Activated naive CD4-positive, alpha-beta T cell (primary cell): ENCODE measurements around the gene PRSS12.
"Not testable (repeated sequence)": the region's sequence is repeated elsewhere in the genome, so short reads cannot be mapped to it uniquely, and the experiment has no call there.

Source experiments
- DNase-seq, 4 experiments: peaks; one replicate each; lab custom pipeline; 2025; lab: John Stamatoyannopoulos, UW

Gene PRSS12

GRCh38 chr4:118318931-118319330 lies 33.9 kb downstream of the PRSS12 start:
- no peak for DNase-seq

- DNase-seq = no peak
Observed at GRCh38 chr4:118317691-118318090, 35.1 kb downstream of the PRSS12 start.

DNA sequence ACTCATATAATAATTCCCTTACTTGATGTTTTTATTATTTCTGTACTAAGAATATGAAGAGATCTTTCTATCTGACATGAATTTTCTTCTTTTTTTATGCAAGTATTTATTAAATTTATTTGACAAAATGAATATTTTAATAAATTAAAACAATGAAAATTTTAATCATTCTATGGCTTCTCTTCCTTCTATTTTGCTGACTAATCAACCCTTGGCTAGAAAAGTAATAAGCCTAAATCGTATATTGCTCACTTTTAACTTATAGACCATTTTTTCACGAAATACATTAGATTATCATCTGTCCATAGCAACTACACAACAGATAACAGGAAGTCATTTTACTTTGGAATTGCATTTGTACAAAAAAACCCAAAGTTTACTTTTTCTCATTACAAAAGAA lies 38.6 kb downstream of the PRSS12 start:
- no peak for DNase-seq

DNA sequence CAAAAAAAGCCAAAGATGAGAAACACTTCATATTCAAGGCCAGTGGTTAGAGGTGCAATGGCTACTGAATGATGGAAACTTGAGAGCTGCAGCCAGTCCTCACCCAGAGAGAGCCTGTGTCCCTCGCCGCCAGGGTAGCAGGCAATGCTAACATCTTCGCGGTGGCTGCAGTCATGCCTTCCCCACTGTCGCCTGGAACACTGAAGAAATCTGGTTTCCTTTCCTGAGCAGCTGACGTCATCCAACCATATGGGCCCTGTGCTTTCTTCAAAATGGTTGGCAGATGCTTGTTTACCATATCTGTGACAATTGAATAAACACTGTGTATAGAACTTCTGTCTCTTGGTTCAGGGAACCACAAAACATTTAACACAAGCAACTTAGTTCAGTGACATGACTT lies 39.7 kb downstream of the PRSS12 start:
- no peak for DNase-seq

DNA sequence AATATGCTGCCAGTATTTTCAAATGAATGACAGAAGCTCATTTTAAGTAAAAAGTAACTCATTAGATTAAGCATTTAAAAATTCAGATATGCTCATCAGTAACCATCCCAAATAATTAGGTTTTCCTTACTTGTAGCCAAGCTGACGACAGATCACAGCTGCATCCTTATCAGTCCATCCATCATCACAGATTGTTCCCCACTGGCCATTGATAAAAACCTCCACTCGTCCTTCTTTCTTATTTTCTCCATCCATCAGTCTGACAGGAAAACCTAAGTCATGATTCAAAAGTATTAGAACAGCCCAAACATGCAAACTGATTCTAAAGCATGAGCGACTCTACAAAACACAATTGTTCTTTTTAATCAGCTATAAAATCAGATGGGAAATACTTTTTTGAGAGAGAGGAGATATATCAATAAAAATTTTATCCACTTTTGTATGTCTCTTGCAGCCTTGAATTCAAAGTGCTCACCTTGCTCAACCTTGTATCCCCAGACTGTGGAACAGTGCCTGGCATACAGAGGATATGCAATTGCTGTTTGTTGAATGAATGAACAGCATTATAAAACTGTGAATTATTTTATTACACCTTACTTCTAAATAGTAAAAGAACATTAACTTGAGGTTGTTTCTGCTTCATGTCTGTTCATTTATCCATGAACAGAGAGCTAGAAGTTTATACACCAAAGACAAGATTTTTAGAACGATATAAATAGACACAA lies 44.3 kb downstream of the PRSS12 start:
- no peak for DNase-seq

DNA sequence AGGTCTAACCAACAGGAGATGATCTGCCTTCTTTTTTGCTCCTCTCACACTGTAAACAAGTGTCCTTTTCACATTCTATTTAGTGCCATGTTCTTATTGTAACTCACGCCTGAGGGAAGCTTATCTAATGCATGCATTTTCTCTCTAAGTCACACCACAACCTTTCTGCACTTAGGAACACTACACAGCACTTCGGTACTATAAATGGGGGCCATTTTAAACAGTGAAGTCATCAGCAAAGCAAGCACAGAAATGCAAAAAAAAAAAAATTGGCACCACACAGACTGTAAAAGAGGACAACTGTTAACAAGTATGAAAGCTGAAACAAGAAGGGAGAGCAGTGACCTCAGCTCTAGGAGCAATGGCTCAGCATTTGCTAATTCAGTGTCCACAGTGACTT lies 45.2 kb downstream of the PRSS12 start:
- DNase-seq = no peak

GRCh38 chr4:118299619-118300018 lies 53.2 kb downstream of the PRSS12 start:
- DNase-seq = not testable (repeated sequence)

DNA sequence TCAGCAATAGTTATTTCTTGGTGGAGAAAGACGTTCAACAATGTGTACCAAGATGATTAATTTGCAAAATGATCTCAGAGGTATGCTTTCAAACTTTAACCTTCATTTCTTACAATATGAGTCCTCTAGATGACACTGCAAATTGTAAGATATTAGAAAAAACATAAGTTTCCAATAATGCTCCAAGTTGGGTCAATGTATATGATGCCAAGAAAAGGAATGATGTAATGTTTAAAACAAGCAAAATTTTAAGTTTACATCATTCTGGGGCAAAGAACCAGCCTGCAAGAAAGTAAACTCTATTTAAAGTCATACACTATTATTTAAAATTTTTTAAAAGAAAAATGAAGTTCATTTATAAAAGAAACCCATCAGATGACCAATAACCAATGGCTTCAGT lies 56.1 kb downstream of the PRSS12 start:
- no peak for DNase-seq

DNA sequence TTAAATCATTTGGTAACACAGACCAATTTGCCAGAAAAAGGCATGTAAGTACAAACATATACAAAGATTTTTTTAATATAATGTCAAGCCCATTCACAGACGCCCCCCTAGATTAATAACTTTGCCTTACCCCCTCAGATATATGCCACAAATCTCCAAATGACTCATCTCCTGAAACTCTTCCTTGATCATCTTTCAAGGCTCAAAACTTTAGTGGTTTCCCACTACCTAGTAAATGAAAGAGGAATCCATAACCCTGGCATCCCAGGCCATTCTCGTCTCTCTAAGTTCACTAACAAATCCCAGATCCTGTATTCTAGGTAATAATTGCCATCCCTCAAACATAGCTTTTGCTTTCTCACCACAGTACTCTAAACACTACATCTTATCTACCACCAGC lies 61.9 kb downstream of the PRSS12 start:
- DNase-seq = no peak

GRCh38 chr4:118289794-118290193 lies 63.0 kb downstream of the PRSS12 start:
- DNase-seq = no peak

DNA sequence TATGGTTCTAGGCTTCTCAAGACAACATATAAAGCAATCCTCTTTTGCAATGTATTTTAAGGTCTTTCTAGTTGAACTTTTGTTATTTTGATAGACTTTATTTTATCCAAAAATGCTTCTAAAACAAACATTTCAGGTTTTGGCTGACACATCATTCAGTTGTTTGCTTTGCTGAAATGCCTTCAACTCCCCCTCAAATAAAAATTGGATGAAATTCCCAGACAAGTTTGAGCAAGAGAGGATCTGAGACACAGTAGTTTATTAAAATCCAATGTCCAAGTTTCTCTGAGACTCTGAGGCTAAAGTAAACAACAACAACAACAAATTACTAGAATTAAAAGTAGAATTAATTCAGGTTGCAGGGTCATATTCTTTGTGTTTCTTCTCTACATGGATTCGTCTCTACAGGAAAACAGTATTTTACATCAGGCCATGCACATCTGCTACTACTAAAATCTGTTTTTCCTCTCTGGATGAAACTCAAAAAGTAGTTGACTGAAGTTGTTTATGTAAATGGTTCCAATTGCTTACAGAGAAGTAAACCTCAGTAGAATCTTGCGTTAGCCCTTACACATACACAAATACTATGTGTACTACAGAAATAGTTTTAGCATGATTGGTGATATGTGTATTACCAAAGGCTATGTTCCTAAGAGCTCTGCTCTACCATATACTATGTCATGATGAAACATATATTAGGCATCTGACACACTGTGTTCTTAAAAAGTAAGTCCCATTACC lies 64.9 kb downstream of the PRSS12 start:
- DNase-seq = no peak

DNA sequence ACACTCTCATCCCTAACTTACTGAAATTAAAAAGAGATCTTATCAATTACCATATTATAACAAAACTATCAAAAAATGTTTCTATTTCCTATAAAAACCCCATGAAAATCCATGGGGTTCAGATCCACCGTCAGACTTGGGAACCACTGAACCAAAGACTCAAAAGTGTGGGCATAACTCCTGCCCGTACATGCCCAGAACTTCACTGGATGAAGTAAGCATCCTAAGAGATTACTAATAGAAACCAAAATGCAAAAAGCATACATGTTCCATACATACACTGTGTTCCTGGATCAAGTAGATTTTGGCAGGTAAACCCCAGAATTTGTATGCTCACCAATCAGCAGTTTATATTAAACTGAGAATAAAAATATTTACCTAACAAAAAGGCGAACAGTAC lies 66.1 kb downstream of the PRSS12 start:
- DNase-seq = no peak

GRCh38 chr4:118285931-118286330 lies 66.9 kb downstream of the PRSS12 start:
- DNase-seq = no peak

DNA sequence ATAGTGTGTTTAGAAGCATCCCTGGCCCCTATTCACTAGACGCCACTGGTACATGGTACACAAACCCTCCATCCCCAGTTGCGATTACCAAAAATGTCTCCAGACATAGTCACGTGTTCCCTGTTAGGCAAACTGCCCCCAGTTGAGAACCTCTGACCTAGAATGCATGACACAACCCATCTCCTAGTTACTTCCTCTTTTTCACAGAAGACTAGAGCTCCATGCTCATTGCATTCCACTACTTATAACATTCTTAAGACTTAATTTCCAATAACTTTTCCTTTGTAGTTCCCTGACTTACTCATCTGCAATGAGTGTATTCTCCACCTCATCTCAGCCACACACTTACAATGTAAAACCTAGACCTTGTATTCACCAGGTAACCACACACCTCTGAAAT lies 68.6 kb downstream of the PRSS12 start:
- no peak for DNase-seq

DNA sequence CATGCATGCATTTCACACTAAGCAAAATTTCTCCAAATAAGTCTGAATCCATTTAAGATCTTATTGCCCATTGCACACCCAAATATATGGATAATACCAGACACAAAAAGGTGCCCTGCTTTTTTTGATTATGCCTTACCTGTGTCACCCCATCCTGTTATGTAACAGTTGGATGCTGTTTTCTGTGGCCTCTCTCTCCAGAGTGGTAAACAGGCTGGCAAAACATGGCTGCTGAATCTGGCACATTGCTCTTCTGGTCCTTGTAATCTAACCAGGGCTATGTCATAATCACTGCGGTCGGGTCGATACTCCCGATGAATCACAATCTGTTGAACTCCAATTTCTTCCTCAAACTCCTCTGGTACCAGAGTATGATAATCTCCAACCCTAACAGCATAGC lies 70.1 kb downstream of the PRSS12 start:
- no peak for DNase-seq

DNA sequence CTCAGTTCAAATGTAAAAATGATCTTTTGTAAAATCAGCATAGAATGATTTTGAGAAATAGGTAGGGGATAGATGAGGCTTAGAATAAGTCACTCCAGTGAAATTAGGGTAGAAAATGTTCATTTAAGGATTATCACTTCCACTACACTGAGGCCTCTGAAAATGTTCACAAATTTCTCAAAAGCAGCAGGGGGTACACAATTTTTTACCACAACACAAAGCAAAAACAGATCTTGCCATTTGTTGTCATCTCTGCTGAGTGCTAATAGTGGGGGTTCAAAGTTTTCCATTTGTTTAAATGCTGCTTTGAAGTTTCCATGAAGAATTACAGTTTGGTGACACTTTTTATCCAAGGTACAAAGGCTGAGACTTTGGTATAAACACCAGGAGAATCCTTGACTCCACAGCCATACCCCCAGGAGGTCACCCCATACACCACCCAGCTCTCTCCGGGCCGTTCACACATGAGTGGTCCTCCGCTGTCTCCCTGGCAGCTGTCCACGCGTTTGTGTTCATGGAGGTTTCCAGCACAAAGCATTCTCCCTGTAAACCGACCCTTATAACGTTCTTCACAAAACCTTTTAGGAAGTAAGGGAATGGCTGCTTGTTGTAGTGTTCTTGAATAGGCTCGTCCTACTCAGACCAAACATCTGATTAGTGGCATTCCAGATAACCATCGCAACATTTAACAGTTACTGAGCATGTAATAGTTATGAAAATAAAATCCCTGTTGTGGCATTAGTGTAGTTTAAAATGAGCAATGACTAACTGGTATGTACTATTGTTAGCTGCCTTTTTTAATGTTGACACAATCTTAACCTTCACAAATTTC lies 71.0 kb downstream of the PRSS12 start:
- no peak for DNase-seq

DNA sequence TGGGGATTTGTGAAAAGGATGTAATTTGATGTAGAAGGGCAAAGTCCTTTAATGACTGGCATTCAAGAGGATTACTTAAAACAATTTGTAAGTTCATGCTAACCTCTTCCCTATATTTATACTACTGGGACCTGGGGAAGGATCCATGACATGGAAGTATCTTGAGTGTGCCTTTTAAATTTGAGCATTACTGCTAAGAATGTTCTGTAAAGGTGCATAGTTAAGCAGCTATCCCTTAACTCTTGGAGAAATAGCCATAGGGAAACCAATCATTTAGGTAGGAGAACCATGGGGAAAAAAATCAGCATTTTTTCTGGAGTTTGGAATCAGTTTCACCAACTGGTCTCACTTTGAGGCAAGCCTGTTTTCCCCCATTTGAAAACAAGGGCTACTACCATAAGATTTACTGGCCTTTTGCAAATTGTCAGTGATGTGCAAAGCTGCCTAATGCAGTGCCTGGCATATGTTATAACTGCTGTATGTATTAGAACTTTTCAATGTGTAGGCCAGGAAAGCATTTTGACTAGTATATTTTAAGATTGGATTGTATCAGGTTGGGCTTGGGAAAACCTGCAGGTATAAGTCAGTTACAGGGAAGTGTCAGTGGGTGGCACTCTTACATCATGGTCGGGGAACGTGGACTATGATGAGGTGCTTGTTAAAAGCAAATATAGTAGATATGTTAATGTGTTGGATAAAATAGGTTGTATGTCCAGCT lies 72.1 kb downstream of the PRSS12 start:
- peak in 1 of 4 experiments; percentile 5 for DNase-seq

DNA sequence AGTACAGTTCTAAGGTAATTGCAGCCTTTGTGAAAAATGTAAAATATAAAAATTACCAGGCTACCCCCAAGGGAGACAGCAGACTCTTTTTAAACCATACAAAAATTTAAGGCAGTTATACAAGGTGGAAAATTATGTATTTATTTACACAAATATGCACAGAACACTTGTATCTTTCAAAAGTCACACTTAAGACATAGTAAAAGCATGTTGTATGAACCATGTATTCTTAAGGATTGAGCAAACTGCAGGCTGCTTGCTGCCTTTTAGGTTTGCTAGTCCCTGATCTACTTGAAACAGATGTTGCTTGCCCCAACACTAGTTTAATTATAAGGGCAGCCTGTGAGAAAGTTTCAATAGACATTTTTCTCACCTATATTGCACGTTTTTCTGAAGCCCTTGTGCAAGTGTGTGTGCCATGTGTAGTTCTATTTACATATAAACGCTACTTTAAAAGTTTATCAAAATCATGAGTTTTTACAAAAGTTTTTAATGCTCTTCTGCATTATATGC lies 72.8 kb downstream of the PRSS12 start:
- DNase-seq = no peak

DNA sequence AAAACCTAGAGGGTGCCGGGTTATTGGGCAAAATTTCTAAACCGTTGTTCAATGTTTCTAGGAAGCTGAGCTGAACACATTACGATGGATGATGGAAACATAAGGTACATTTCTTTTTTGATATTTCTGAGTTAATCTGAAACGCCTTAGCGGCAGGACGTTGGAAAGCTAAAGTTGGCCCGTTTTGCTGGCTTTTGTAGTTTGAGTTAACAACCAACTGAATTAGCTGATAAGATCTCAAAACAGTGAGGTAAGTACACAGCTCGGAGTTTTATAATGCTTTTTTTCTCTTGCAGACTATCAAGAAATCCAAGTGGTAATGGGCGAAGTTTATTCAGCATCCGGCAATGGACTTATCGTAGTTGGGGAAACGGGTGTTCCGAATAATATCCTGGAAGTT lies 73.5 kb downstream of the PRSS12 start:
- DNase-seq = no peak

GRCh38 chr4:118278473-118279274 lies 74.1 kb downstream of the PRSS12 start:
- peak; percentile 86 to 95 (median 91) for DNase-seq

DNA sequence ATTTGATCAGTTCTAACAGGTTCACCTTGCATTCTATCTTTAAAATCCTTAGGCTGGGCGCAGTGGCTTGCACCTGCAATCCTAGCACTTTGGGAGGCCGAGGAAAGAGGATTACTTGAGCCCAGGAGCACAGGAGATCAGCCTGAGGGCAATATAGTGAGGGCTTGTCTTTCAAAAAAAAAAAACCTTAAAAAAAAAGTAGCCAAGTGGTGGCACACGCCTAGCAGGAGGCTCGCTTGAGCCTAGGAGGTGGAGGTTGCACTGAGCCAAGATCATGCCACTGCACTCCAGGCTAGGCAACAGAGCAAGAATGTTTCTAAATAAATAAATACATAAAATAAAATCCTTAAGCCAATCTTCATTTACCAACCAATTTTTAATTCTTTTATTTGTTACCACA lies 75.6 kb downstream of the PRSS12 start:
- DNase-seq = no peak
